GM21528 (cell line): ENCODE results near the gene TSPAN4.

ENCODE experiments used
- ATAC-seq: cut with Tn5 transposase; IDR thresholded peaks from one replicate; pipeline ENCODE4 v1.9.1; 2021; ENCODE audit warnings: mild to moderate bottlenecking, moderate library complexity; ENCODE audit not compliant: unreplicated experiment, low FRiP score

The TSPAN4 gene

GRCh38 chr11:803770-804598, 38.7 kb upstream of the TSPAN4 start:
- ATAC-seq = no peak

- no peak for ATAC-seq
Observed at GRCh38 chr11:804599-804964, 38.1 kb upstream of the TSPAN4 start.

GRCh38 chr11:808427-809286, 34.0 kb upstream of the TSPAN4 start:
- ATAC-seq = no peak

GRCh38 chr11:809287-810039, 33.2 kb upstream of the TSPAN4 start, which contains the start of gene RPLP2:
Gene RPLP2, plus strand, starts transcription at chr11:809967. Its CDS starts 268 bp downstream, at chr11:810235.
- ATAC-seq = peak; percentile 70

GRCh38 chr11:810040-810567, 32.5 kb upstream of the TSPAN4 start:
- no peak for ATAC-seq

- ATAC-seq = no peak
Observed at GRCh38 chr11:811446-812245, 31.0 kb upstream of the TSPAN4 start.

GRCh38 chr11:812390-812789, 30.3 kb upstream of the TSPAN4 start:
- ATAC-seq = no peak

GRCh38 chr11:813072-813455, 29.6 kb upstream of the TSPAN4 start:
- ATAC-seq = no peak

GRCh38 chr11:813456-814096, 29.1 kb upstream of the TSPAN4 start:
- ATAC-seq = no peak

- ATAC-seq = no peak
Observed at GRCh38 chr11:815675-816432, 26.8 kb upstream of the TSPAN4 start.

- ATAC-seq = no peak
Observed at GRCh38 chr11:816433-816779, 26.2 kb upstream of the TSPAN4 start.

- no peak for ATAC-seq
Observed at GRCh38 chr11:818396-819128, 24.1 kb upstream of the TSPAN4 start, which contains the start of gene PNPLA2. Gene PNPLA2, plus strand, starts transcription at chr11:818914. Its CDS starts 805 bp downstream, at chr11:819719.

- ATAC-seq = peak; percentile 63
Observed at GRCh38 chr11:819129-819931, 23.3 kb upstream of the TSPAN4 start.

- ATAC-seq = peak; percentile 61
Observed at GRCh38 chr11:819943-820649, 22.6 kb upstream of the TSPAN4 start.

GRCh38 chr11:820655-821511, 21.8 kb upstream of the TSPAN4 start:
- ATAC-seq = no peak
